ENCODE measurements around the gene B3GNT7.

Gene B3GNT7

GRCh38 chr2:231412618-231412963 lies 17.1 kb downstream of the B3GNT7 start:
- TF ChIP-seq CTCF (IDR thresholded peaks at IDR 0.05; ENCODE audit: low read depth, low read length, missing control alignments): no peak
- H3K4me3 ChIP-seq (ENCODE audit: low read depth, low read length): peak overlapping the region; percentile 55
- no peak for DNase-seq (ENCODE audit: low read depth)

- DNase-seq (ENCODE audit: low read depth): no peak
- no peak overlapping the region for H3K4me3 ChIP-seq (ENCODE audit: low read depth, low read length)
- TF ChIP-seq CTCF (IDR thresholded peaks at IDR 0.05; ENCODE audit: low read depth, low read length, missing control alignments): no peak
These were observed 17.9 kb downstream of the B3GNT7 start for GRCh38 chr2:231413456-231413855.

- no peak for DNase-seq (ENCODE audit: low read depth)
- H3K4me3 ChIP-seq (ENCODE audit: low read depth, low read length): no peak overlapping the region
- TF ChIP-seq CTCF (IDR thresholded peaks at IDR 0.05; ENCODE audit: low read depth, low read length, missing control alignments): no peak
These were observed 18.5 kb downstream of the B3GNT7 start for GRCh38 chr2:231413921-231414476.

- H3K4me3 ChIP-seq (ENCODE audit: low read depth, low read length): no peak overlapping the region
- DNase-seq (ENCODE audit: low read depth): no peak
- TF ChIP-seq CTCF (IDR thresholded peaks at IDR 0.05; ENCODE audit: low read depth, low read length, missing control alignments): no peak
These were observed 19.5 kb downstream of the B3GNT7 start for GRCh38 chr2:231415029-231415428.

GRCh38 chr2:231418820-231419640 lies 23.5 kb downstream of the B3GNT7 start:
- no peak for TF ChIP-seq CTCF (IDR thresholded peaks at IDR 0.05; ENCODE audit: low read depth, low read length, missing control alignments)
- no peak for DNase-seq (ENCODE audit: low read depth)
- no peak overlapping the region for H3K4me3 ChIP-seq (ENCODE audit: low read depth, low read length)

GRCh38 chr2:231421051-231421580 lies 25.6 kb downstream of the B3GNT7 start:
- no peak for TF ChIP-seq CTCF (IDR thresholded peaks at IDR 0.05; ENCODE audit: low read depth, low read length, missing control alignments)
- no peak overlapping the region for H3K4me3 ChIP-seq (ENCODE audit: low read depth, low read length)

More at GRCh38 chr2:231421051-231421580, 25.6 kb downstream of the B3GNT7 start:
- DNase-seq (ENCODE audit: low read depth): no peak

Measured in GM12864 (cell line).